H9 (cell line): ENCODE results near the gene CHAC2. TPM values are rescaled to one million over a fixed set of nuclear protein-coding genes. Genes with fewer than 3 reads are reported as not detected.

Source experiments
- DNase-seq: peaks from one replicate; pipeline ENCODE4 v3.0.0-alpha.2; 2017
- H2AFZ ChIP-seq: one replicate; pipeline ENCODE4 v1.6.1; 2013; ENCODE audit warnings: mild to moderate bottlenecking, low read length, control low read depth, moderate library complexity
- H2AK5ac ChIP-seq: 2 replicates; pipeline ENCODE4 v1.6.1; 2013; ENCODE audit warnings: low read length, control low read depth, mixed read lengths; ENCODE audit not compliant: insufficient read length
- H2BK120ac ChIP-seq: one replicate; pipeline ENCODE4 v1.6.1; 2013; ENCODE audit warnings: low read depth, mild to moderate bottlenecking, low read length, control low read depth, inconsistent platforms; ENCODE audit not compliant: poor library complexity, severe bottlenecking
- H2BK12ac ChIP-seq: 2 replicates; pipeline ENCODE4 v1.6.1; 2013; ENCODE audit warnings: low read length, control low read depth, mixed read lengths, low read depth; ENCODE audit not compliant: insufficient read length
- H2BK15ac ChIP-seq: 2 replicates; pipeline ENCODE4 v1.6.1; 2013; ENCODE audit warnings: low read depth, low read length, control low read depth
- H2BK20ac ChIP-seq: one replicate; pipeline ENCODE4 v1.6.1; 2013; ENCODE audit warnings: low read depth, mild to moderate bottlenecking, low read length, control low read depth, inconsistent platforms; ENCODE audit not compliant: poor library complexity, severe bottlenecking
- H2BK5ac ChIP-seq: 2 replicates; pipeline ENCODE4 v1.6.1; 2013; ENCODE audit warnings: low read length, control low read depth, mixed read lengths; ENCODE audit not compliant: insufficient read length
- H3K14ac ChIP-seq: 2 replicates; pipeline ENCODE4 v1.6.1; 2013; ENCODE audit warnings: low read length, control low read depth; ENCODE audit not compliant: insufficient read depth
- H3K18ac ChIP-seq: 2 replicates; pipeline ENCODE4 v1.6.1; 2013; ENCODE audit warnings: low read depth, mild to moderate bottlenecking, mixed read lengths, low read length, control low read depth; ENCODE audit not compliant: insufficient read length
- H3K23ac ChIP-seq: 2 replicates; pipeline ENCODE4 v1.6.1; 2013; ENCODE audit warnings: low read length, control low read depth, mixed read lengths, low read depth; ENCODE audit not compliant: insufficient read length
- H3K23me2 ChIP-seq: 2 replicates; pipeline ENCODE4 v1.6.1; 2013; ENCODE audit warnings: low read depth, mild to moderate bottlenecking, mixed read lengths, low read length, control low read depth; ENCODE audit not compliant: insufficient read length, poor library complexity, severe bottlenecking
- H3K27ac ChIP-seq: 2 replicates; pipeline ENCODE4 v1.5.1; 2013; ENCODE audit warnings: low read length, control low read depth, mixed read lengths, low read depth; ENCODE audit not compliant: insufficient read length
- H3K27me3 ChIP-seq: 2 replicates; pipeline ENCODE4 v1.6.1; 2013; ENCODE audit warnings: low read length, control low read depth, inconsistent platforms; ENCODE audit not compliant: insufficient read depth
- H3K4ac ChIP-seq: 2 replicates; pipeline ENCODE4 v1.6.1; 2013; ENCODE audit warnings: low read depth, mild to moderate bottlenecking, control low read depth, inconsistent platforms, low read length, moderate library complexity
- H3K4me1 ChIP-seq: 2 replicates; pipeline ENCODE4 v1.6.1; 2013; ENCODE audit warnings: low read length, control low read depth, inconsistent platforms; ENCODE audit not compliant: insufficient read depth
- H3K4me2 ChIP-seq: 2 replicates; pipeline ENCODE4 v1.6.1; 2013; ENCODE audit warnings: low read length, control low read depth, mixed read lengths; ENCODE audit not compliant: insufficient read length, insufficient read depth
- H3K56ac ChIP-seq: 2 replicates; pipeline ENCODE4 v1.6.1; 2013; ENCODE audit warnings: low read depth, mild to moderate bottlenecking, mixed read lengths, low read length, control low read depth; ENCODE audit not compliant: insufficient read length
- H3K79me1 ChIP-seq: 2 replicates; pipeline ENCODE4 v1.6.1; 2013; ENCODE audit warnings: low read depth, mild to moderate bottlenecking, moderate library complexity, low read length, control low read depth, inconsistent platforms; ENCODE audit not compliant: insufficient read depth, poor library complexity, severe bottlenecking
- H3K79me2 ChIP-seq: 2 replicates; pipeline ENCODE4 v1.6.1; 2013; ENCODE audit warnings: low read length, control low read depth, inconsistent platforms; ENCODE audit not compliant: insufficient read depth
- H3K9ac ChIP-seq: 2 replicates; pipeline ENCODE4 v1.6.1; 2013; ENCODE audit warnings: low read length, control low read depth, mixed read lengths; ENCODE audit not compliant: insufficient read length; ENCODE audit errors: extremely low read depth
- H3K9me3 ChIP-seq: one replicate; pipeline ENCODE4 v1.6.1; 2013; ENCODE audit warnings: low read depth, low read length, inconsistent platforms; ENCODE audit not compliant: control insufficient read depth
- H3T11ph ChIP-seq: one replicate; pipeline ENCODE4 v1.6.1; 2013; ENCODE audit warnings: mild to moderate bottlenecking, low read length, control low read depth, inconsistent platforms
- H4K20me1 ChIP-seq: one replicate; pipeline ENCODE4 v1.6.1; 2013; ENCODE audit not compliant: control insufficient read depth, insufficient read length, insufficient read depth
- H4K5ac ChIP-seq: 2 replicates; pipeline ENCODE4 v1.6.1; 2013; ENCODE audit warnings: low read depth, mild to moderate bottlenecking, mixed read lengths, low read length, control low read depth; ENCODE audit not compliant: insufficient read length
- H4K8ac ChIP-seq: replicated peaks from 2 replicates; pipeline ENCODE4 v1.6.1; 2013; ENCODE audit warnings: low read length, control low read depth, mixed read lengths, low read depth; ENCODE audit not compliant: insufficient read length
- H4K91ac ChIP-seq: 2 replicates; pipeline ENCODE4 v1.6.1; 2013; ENCODE audit warnings: low read depth, mild to moderate bottlenecking, moderate library complexity, mixed read lengths, low read length, control low read depth; ENCODE audit not compliant: insufficient read length
- H3K27ac Mint-ChIP-seq, 3 experiments: 2 replicates in 2 of 3; 3 replicates in 1 of 3; pipeline ENCODE4 v1.8.0; 2020 to 2021; ENCODE audit warnings: mixed read lengths in 3 of 3, mild to moderate bottlenecking in 1 of 3, moderate library complexity in 1 of 3
- H3K27me3 Mint-ChIP-seq: 2 replicates; pipeline ENCODE4 v1.8.0; 2021; ENCODE audit warnings: low read depth, mild to moderate bottlenecking, moderate library complexity, mixed read lengths
- H3K36me3 Mint-ChIP-seq, 3 experiments: 2 replicates in 2 of 3; 3 replicates in 1 of 3; pipeline ENCODE4 v1.8.0; 2020 to 2021; ENCODE audit warnings: low read depth in 3 of 3, mixed read lengths in 3 of 3; ENCODE audit not compliant: insufficient read depth in 1 of 3
- H3K4me1 Mint-ChIP-seq, 2 experiments: 2 replicates each; pipeline ENCODE4 v1.8.0; 2020; ENCODE audit warnings: mixed read lengths in 2 of 2
- H3K4me3 Mint-ChIP-seq, 2 experiments: 2 replicates in 1 of 2; 3 replicates in 1 of 2; pipeline ENCODE4 v1.8.0; 2020 to 2021; ENCODE audit warnings: mild to moderate bottlenecking in 2 of 2, mixed read lengths in 2 of 2, moderate library complexity in 1 of 2
- H3K9me3 Mint-ChIP-seq, 2 experiments: 2 replicates in 1 of 2; 3 replicates in 1 of 2; pipeline ENCODE4 v1.8.0; 2020; ENCODE audit warnings: mild to moderate bottlenecking in 2 of 2, mixed read lengths in 2 of 2, moderate library complexity in 1 of 2
- CTCF ChIP-seq: fragments of 200-600 bp; sonication (generic); conservative IDR thresholded peaks from 3 replicates; pipeline ENCODE4 v1.8.0; 2021; ENCODE audit warnings: antibody characterized with exemption, mild to moderate bottlenecking
- WGBS: extraction: QIAGEN DNeasy Blood & Tissue Kit; methylation state at CpG from one replicate; pipeline ENCODE4 v1.1.7; 2013; ENCODE audit warnings: missing lambda C conversion rate, low lambda C conversion rate, mixed read lengths; ENCODE audit not compliant: insufficient read length; ENCODE audit errors: extremely low coverage; 5-methylcytosine and 5-hydroxymethylcytosine counted together
- total RNA-seq: library from RNA; stranded (reverse); gene quantifications from 2 replicates; pipeline ENCODE4 v1.2.1, GENCODE V29; 2021

CHAC2 gene
- total RNA-seq, 1 experiment from 2014 or later, result 11.3 TPM

- DNase-seq, result no peak
- H2BK5ac ChIP-seq, result no peak overlapping the region
- no peak overlapping the region for H3K4ac ChIP-seq
- H3K27me3 Mint-ChIP-seq, result no peaks in the 10 kb centered on the region
- no peak overlapping the region for H3K27ac ChIP-seq
- H4K8ac ChIP-seq, result no peak overlapping the region
- H2BK15ac ChIP-seq, result no peak overlapping the region
- H3K79me2 ChIP-seq, result no peaks in the 10 kb centered on the region
- H3K9me3 ChIP-seq, result no peaks in the 10 kb centered on the region
- H3K27me3 ChIP-seq, result no peaks in the 10 kb centered on the region
- H3K9me3 Mint-ChIP-seq, result peaks cover 7 to 10% of the 10 kb centered on the region in 2 experiments; a peak in 4 of 5 replicates
- H4K91ac ChIP-seq, result no peak overlapping the region
- H3K9ac ChIP-seq, result no peak overlapping the region
- H3K79me1 ChIP-seq, result no peaks in the 10 kb centered on the region
- no peak overlapping the region for H3K27ac Mint-ChIP-seq
- H3T11ph ChIP-seq, result no peak overlapping the region
- H4K20me1 ChIP-seq, result no peaks in the 10 kb centered on the region
- no peak overlapping the region for H3K56ac ChIP-seq
- no peak overlapping the region for H3K23ac ChIP-seq
- peaks cover 9% of the 10 kb centered on the region in 2 experiments for H3K4me1 Mint-ChIP-seq
- H3K36me3 Mint-ChIP-seq, result peaks cover 12 to 26% (median 22%) of the 10 kb centered on the region in 3 experiments
- TF ChIP-seq CTCF, result no peak
- no peak overlapping the region for H3K18ac ChIP-seq
- no peak overlapping the region for H2BK12ac ChIP-seq
- no peak overlapping the region for H2BK20ac ChIP-seq
- H2AK5ac ChIP-seq, result no peak overlapping the region
- H2AFZ ChIP-seq, result no peak overlapping the region
- no peak overlapping the region for H3K4me3 Mint-ChIP-seq
- no peaks in the 10 kb centered on the region for H3K4me1 ChIP-seq
- H3K23me2 ChIP-seq, result no peaks in the 10 kb centered on the region
- no peak overlapping the region for H4K5ac ChIP-seq
- H2BK120ac ChIP-seq, result no peak overlapping the region
- H3K4me2 ChIP-seq, result no peak overlapping the region
- H3K14ac ChIP-seq, result no peak overlapping the region
- no CpG with 5 or more reads among the region's 2 CpGs for WGBS
Measured at GRCh38 chr2:53724536-53724935, 43.1 kb upstream of the CHAC2 start.
